Calu3 (cell line): ENCODE results near the gene MRPL20. TPM values are rescaled to one million over a fixed set of nuclear protein-coding genes. Genes with fewer than 3 reads are reported as not detected.
"Not testable (repeated sequence)": the region's sequence is repeated elsewhere in the genome, so short reads cannot be mapped to it uniquely, and the experiment has no call there.

Experiments
- BruUV-seq: library from RNA; stranded (reverse); fragments of 400-500 nt; replicated peaks from 2 replicates; lab custom pipeline; 2021; lab: Mats Ljungman, UMichigan
- CTCF ChIA-PET: fragments of 300-600 bp; sonication (Branson Sonifier 250); formaldehyde crosslinking; loops from one replicate; lab custom pipeline; 2022; ENCODE audit warnings: antibody characterized with exemption; lab: Charles Lee
- DNase-seq: peaks from one replicate; pipeline ENCODE4 v3.0.0; 2022
- H3K27ac Mint-ChIP-seq: one replicate; pipeline ENCODE4 v1.8.0; 2022; ENCODE audit warnings: mixed read lengths; ENCODE audit not compliant: unreplicated experiment
- H3K27me3 Mint-ChIP-seq: one replicate; pipeline ENCODE4 v1.8.0; 2022; ENCODE audit warnings: mixed read lengths; ENCODE audit not compliant: unreplicated experiment
- H3K36me3 Mint-ChIP-seq: one replicate; pipeline ENCODE4 v1.8.0; 2022; ENCODE audit warnings: mild to moderate bottlenecking, moderate library complexity, mixed read lengths; ENCODE audit not compliant: insufficient read depth, unreplicated experiment
- H3K4me1 Mint-ChIP-seq: one replicate; pipeline ENCODE4 v1.8.0; 2022; ENCODE audit warnings: mild to moderate bottlenecking, low read depth, mixed read lengths; ENCODE audit not compliant: unreplicated experiment
- H3K4me3 Mint-ChIP-seq: one replicate; pipeline ENCODE4 v1.8.0; 2022; ENCODE audit warnings: mild to moderate bottlenecking, low read depth, moderate library complexity, mixed read lengths; ENCODE audit not compliant: unreplicated experiment
- H3K9me3 Mint-ChIP-seq: one replicate; pipeline ENCODE4 v1.8.0; 2022; ENCODE audit warnings: low read depth, mixed read lengths; ENCODE audit not compliant: unreplicated experiment
- intact Hi-C: fragments of 100-400 bp; cut with micrococcal nuclease; formaldehyde crosslinking; loops from one replicate; pipeline ENCODE4 v1.10.0; 2022; ENCODE audit not compliant: unreplicated experiment
- total RNA-seq: library from RNA; stranded (reverse); gene quantifications from 2 replicates; pipeline ENCODE4 v1.2.3, GENCODE V29; 2022
- TF ChIP-seq, protein P1 (sequence below): fragments of 200-600 bp; IDR thresholded peaks from one replicate; pipeline ENCODE4 v1.8.0; 2022; ENCODE audit warnings: antibody characterized with exemption; ENCODE audit not compliant: unreplicated experiment

The MRPL20 gene
- total RNA-seq, 1 experiment from 2014 or later, result 81.2 TPM

DNA sequence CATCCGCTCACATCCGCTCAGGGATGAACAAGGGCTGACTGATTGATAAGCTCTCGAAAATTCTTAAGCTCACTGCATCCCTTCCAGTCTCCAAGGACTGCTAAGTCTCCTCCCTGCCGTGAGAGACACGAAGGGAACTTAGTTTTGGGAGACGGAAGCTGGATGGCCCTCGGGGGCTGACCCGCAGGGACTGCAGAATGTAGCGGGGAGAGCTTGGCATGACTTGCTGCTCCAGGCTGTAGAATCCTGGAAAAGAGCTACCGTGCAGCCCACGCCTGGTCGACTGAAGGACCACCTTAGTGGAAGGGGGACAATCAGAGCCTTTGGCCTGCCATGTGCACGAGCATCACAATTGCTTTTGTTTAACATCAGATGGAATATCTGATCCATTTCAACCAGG is 8.7 kb upstream of the MRPL20 start:
- intact Hi-C loops, result no loop called here
- H3K4me3 Mint-ChIP-seq, result no peak overlapping the region
- TF ChIP-seq, protein P1, sequence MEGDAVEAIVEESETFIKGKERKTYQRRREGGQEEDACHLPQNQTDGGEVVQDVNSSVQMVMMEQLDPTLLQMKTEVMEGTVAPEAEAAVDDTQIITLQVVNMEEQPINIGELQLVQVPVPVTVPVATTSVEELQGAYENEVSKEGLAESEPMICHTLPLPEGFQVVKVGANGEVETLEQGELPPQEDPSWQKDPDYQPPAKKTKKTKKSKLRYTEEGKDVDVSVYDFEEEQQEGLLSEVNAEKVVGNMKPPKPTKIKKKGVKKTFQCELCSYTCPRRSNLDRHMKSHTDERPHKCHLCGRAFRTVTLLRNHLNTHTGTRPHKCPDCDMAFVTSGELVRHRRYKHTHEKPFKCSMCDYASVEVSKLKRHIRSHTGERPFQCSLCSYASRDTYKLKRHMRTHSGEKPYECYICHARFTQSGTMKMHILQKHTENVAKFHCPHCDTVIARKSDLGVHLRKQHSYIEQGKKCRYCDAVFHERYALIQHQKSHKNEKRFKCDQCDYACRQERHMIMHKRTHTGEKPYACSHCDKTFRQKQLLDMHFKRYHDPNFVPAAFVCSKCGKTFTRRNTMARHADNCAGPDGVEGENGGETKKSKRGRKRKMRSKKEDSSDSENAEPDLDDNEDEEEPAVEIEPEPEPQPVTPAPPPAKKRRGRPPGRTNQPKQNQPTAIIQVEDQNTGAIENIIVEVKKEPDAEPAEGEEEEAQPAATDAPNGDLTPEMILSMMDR, result no peak
- no peaks in the 10 kb centered on the region for H3K9me3 Mint-ChIP-seq
- no peak for DNase-seq
- no peak overlapping the region for H3K27ac Mint-ChIP-seq
- peaks cover 2% of the 10 kb centered on the region for H3K36me3 Mint-ChIP-seq
- no peaks in the 10 kb centered on the region for H3K4me1 Mint-ChIP-seq
- CTCF ChIA-PET, result no interaction called here
- no peaks in the 10 kb centered on the region for H3K27me3 Mint-ChIP-seq
- no TSS peak for BruUV-seq

GRCh38 chr1:1412311-1412902 is 5.3 kb upstream of the MRPL20 start:
- BruUV-seq, H3K27ac Mint-ChIP-seq, CTCF ChIA-PET, H3K4me3 Mint-ChIP-seq, intact Hi-C loops, H3K4me1 Mint-ChIP-seq, DNase-seq, H3K9me3 Mint-ChIP-seq, H3K27me3 Mint-ChIP-seq: not testable (repeated sequence)
- peaks cover 13% of the 10 kb centered on the region for H3K36me3 Mint-ChIP-seq

- CTCF ChIA-PET, result no interaction called here
- H3K4me3 Mint-ChIP-seq, result no peak overlapping the region
- BruUV-seq, result no TSS peak
Measured at GRCh38 chr1:1411626-1412025, 4.5 kb upstream of the MRPL20 start.

DNA sequence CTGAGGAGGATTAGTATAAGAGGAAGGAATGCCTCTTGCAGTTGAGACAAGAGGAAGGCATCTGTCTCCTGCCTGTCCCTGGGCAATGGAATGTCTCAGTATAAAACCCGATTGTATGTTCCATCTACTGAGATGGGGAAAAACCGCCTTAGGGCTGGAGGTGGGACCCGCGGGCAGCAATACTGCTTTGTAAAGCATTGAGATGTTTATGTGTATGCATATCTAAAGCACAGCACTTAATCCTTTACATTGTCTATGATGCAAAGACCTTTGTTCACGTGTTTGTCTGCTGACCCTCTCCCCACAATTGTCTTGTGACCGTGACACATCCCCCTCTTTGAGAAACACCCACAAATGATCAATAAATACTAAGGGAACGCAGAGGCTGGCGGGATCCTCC is 3.1 kb upstream of the MRPL20 start:
- H3K27ac Mint-ChIP-seq, BruUV-seq, H3K4me3 Mint-ChIP-seq: not testable (repeated sequence)

More at GRCh38 chr1:1411626-1412025, 4.5 kb upstream of the MRPL20 start:
- H3K27me3 Mint-ChIP-seq, result no peaks in the 10 kb centered on the region
- peaks cover 21% of the 10 kb centered on the region for H3K36me3 Mint-ChIP-seq
- H3K9me3 Mint-ChIP-seq, result no peaks in the 10 kb centered on the region
- no peaks in the 10 kb centered on the region for H3K4me1 Mint-ChIP-seq
- DNase-seq, result no peak
- TF ChIP-seq, protein P1, result no peak
- intact Hi-C loops, result no loop called here
- no peak overlapping the region for H3K27ac Mint-ChIP-seq

GRCh38 chr1:1407636-1408318 is 684 bp upstream of the MRPL20 start:
- BruUV-seq, result no TSS peak
- CTCF ChIA-PET, result interaction anchor here (1.0 to 1.4 kb wide), 2 partner anchors 25 to 97 kb away, joined by 4 to 5 read pairs; no protein-coding TSS in a partner anchor
- peak; percentile 18 for DNase-seq
- Mint-ChIP-seq H3K27ac (peak overlapping the region; percentile 42), H3K9me3 (no peaks in the 10 kb centered on the region), H3K4me3 (peak overlapping the region; percentile 83), H3K27me3 (no peaks in the 10 kb centered on the region), H3K36me3 (peaks cover 51% of the 10 kb centered on the region), H3K4me1 (no peaks in the 10 kb centered on the region)
- intact Hi-C loops, result no loop called here
- TF ChIP-seq, protein P1, result no peak

More for the DNA sequence above, 3.1 kb upstream of the MRPL20 start:
- H3K9me3 Mint-ChIP-seq, H3K4me1 Mint-ChIP-seq, CTCF ChIA-PET, DNase-seq, H3K27me3 Mint-ChIP-seq, intact Hi-C loops: not testable (repeated sequence)
- H3K36me3 Mint-ChIP-seq, result peaks cover 35% of the 10 kb centered on the region
